Activated CD8-positive, alpha-beta T cell treated with anti-CD3 and anti-CD28 coated beads for 36 hours (primary cell): Measurements from ENCODE around the gene SLC7A6. TPM values are rescaled to one million over a fixed set of nuclear protein-coding genes. Genes with fewer than 3 reads are reported as not detected.

Experiments used
- ATAC-seq: fragments of 200-7000 bp; cut with Tn5 transposase; one replicate; pipeline ENCODE4 v1.10.0; 2021; ENCODE audit warnings: mild to moderate bottlenecking, moderate library complexity
- CTCF ChIA-PET: fragments of 350-600 bp; sonication (Branson Sonifier 250); formaldehyde crosslinking; loops from one replicate; lab custom pipeline; 2021; ENCODE audit warnings: antibody characterized with exemption; lab: Charles Lee
- POLR2A ChIA-PET: fragments of 350-600 bp; sonication (Branson Sonifier 250); formaldehyde crosslinking; loops from one replicate; lab custom pipeline; 2021; ENCODE audit warnings: antibody characterized with exemption; lab: Charles Lee
- DNase-seq: peaks from one replicate; pipeline ENCODE4 v3.0.0-alpha.2; 2020
- H3K27ac Mint-ChIP-seq: one replicate; pipeline ENCODE4 v1.8.0; 2021; ENCODE audit warnings: mild to moderate bottlenecking, mixed read lengths
- H3K27me3 Mint-ChIP-seq: one replicate; pipeline ENCODE4 v1.8.0; 2021; ENCODE audit warnings: mixed read lengths
- H3K36me3 Mint-ChIP-seq: one replicate; pipeline ENCODE4 v1.8.0; 2021; ENCODE audit warnings: low read depth, mixed read lengths
- H3K4me1 Mint-ChIP-seq: one replicate; pipeline ENCODE4 v1.8.0; 2021; ENCODE audit warnings: low read depth, mixed read lengths
- H3K4me3 Mint-ChIP-seq: one replicate; pipeline ENCODE4 v1.8.0; 2021; ENCODE audit warnings: mild to moderate bottlenecking, moderate library complexity, mixed read lengths
- H3K9me3 Mint-ChIP-seq: one replicate; pipeline ENCODE4 v1.8.0; 2021; ENCODE audit warnings: mixed read lengths
- CTCF ChIP-seq: fragments of 200-600 bp; IDR thresholded peaks from one replicate; pipeline ENCODE4 v1.8.0; 2022; ENCODE audit warnings: antibody characterized with exemption, mild to moderate bottlenecking
- intact Hi-C: fragments of 100-400 bp; cut with micrococcal nuclease; formaldehyde crosslinking; loops from one replicate; pipeline ENCODE4 v1.10.0; 2022
- total RNA-seq, 2 experiments: library from RNA; stranded (reverse); gene quantifications; one replicate each; pipeline ENCODE4 v1.2.3, GENCODE V29; 2021

Gene SLC7A6
- total RNA-seq, 2 experiments from 2014 or later, result 73.8 to 76.9 TPM

DNA sequence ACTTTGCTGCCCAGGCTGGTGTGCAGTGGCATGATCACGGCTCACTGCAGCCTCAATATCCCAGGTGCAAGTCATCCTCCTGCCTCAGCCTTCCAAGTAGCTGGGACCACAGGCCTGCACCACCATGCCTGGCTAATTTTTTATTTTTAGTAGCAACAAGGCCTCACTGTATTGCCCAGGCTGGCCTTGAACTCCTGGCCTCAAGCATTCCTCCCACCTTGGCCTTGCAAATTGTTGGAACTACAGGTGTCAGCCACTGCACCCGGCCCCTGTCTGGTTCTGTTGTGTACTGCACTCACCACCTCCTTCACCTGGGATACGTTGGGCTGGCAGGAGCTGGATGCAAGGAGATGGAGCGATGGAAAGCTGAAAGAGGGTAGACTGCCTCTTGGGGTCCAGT lies 10.6 kb upstream of the SLC7A6 start:
- Mint-ChIP-seq H3K36me3 (peaks cover 5% of the 10 kb centered on the region), H3K4me3 (no peak overlapping the region), H3K27me3 (no peaks in the 10 kb centered on the region), H3K4me1 (peaks cover 4% of the 10 kb centered on the region), H3K27ac (no peak overlapping the region), H3K9me3 (no peaks in the 10 kb centered on the region)
- ATAC-seq (no peak), DNase-seq (no peak)
- TF ChIP-seq CTCF, result no peak
- ChIA-PET CTCF (interaction anchor here (1.0 to 2.2 kb wide), 2 partner anchors 10 to 79 kb away, joined by 3 to 7 read pairs; partner anchors contain the start of gene SLC7A6), POLR2A (interaction anchor here (2.0 kb wide), 1 partner anchor 9 kb away, joined by 8 read pairs; the partner anchor contains the start of gene PLA2G15)
- intact Hi-C loops, result no loop called here

GRCh38 chr16:68255712-68256111 lies 8.6 kb upstream of the SLC7A6 start:
- Mint-ChIP-seq H3K27me3 (no peaks in the 10 kb centered on the region), H3K9me3 (no peaks in the 10 kb centered on the region), H3K4me1 (peaks cover 4% of the 10 kb centered on the region), H3K36me3 (peaks cover 5% of the 10 kb centered on the region), H3K4me3 (no peak overlapping the region), H3K27ac (no peak overlapping the region)
- no peak for ATAC-seq
- POLR2A ChIA-PET, result no interaction called here
- intact Hi-C loops, result no loop called here
- DNase-seq, result no peak
- TF ChIP-seq CTCF, result no peak
- CTCF ChIA-PET, result interaction anchor here (2.1 to 2.2 kb wide), 2 partner anchors 8 to 73 kb away, joined by 7 read pairs; partner anchors contain the start of gene SLC7A6

GRCh38 chr16:68257251-68257905 lies 6.9 kb upstream of the SLC7A6 start:
- ChIA-PET POLR2A (interaction anchor here (3.6 to 3.8 kb wide), 2 partner anchors 12 to 54 kb away, joined by 11 to 22 read pairs; partner anchors contain the start of genes PLA2G15, PRMT7 and SLC7A6OS), CTCF (interaction anchor here (0.6 to 9.0 kb wide), 4 partner anchors 13 to 372 kb away, joined by 3 to 444 read pairs (median 4); partner anchors contain the start of gene PLA2G15)
- intact Hi-C loops, result no loop called here
- Mint-ChIP-seq H3K36me3 (peaks cover 4% of the 10 kb centered on the region), H3K27me3 (no peaks in the 10 kb centered on the region), H3K4me3 (no peak overlapping the region), H3K27ac (no peak overlapping the region), H3K4me1 (peaks cover 11% of the 10 kb centered on the region), H3K9me3 (no peaks in the 10 kb centered on the region)
- DNase-seq (peak; percentile 32), ATAC-seq (no peak)
- no peak for TF ChIP-seq CTCF

DNA sequence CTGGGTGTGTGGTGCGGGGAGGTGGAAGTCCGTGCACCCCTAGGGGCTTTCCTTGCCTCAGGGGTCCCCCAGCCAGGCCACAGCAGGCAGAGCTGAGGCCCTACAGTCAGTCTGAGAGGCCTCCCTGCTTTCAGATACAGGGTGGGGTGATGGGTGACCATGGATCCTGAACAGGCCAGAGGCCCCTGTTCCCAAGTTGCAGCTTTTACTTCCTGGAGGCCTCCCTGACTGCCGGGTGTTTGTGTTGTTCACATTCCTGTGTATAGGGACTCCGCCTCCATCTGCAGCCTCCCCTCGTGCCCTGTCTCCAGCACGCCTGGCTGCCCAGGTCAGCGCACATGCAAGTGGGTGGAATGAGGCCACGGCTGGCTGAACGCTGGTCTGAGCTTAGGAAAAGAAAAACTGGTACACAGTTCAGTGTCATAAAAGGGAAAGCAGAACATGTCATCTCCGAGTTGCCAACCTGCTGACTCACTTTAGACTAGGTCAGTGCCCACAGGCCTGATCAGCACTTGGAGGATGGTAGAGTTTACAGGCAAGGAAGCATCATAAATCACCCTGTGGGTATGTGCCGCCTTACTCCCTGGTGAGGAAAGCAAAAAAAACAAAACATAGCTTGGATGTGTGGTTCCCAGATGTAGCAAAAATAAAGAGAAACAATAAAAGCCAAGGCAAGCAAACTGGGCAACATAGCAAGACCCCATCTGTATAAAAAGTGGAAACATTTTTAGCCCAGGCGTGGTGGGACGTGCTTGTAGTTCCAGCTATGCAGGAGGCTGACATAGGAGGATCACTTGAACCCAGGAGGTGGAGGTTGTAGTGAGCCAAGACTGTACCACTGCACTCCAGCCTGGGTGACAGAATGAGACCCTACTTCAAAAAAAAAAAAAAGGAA lies 6.2 kb upstream of the SLC7A6 start:
- POLR2A ChIA-PET, result interaction anchor here (0.6 to 3.8 kb wide), 4 partner anchors 13 to 148 kb away, joined by 3 to 22 read pairs (median 7); partner anchors contain the start of genes PLA2G15, PRMT7 and SLC7A6OS
- ATAC-seq (no peak), DNase-seq (no peak)
- Mint-ChIP-seq H3K36me3 (peaks cover 4% of the 10 kb centered on the region), H3K4me1 (peaks cover 13% of the 10 kb centered on the region), H3K27me3 (no peaks in the 10 kb centered on the region), H3K4me3 (no peak overlapping the region), H3K9me3 (no peaks in the 10 kb centered on the region), H3K27ac (no peak overlapping the region)
- no peak for TF ChIP-seq CTCF
- intact Hi-C loops, result no loop called here
- CTCF ChIA-PET, result interaction anchor here (0.6 to 9.0 kb wide), 4 partner anchors 13 to 372 kb away, joined by 3 to 444 read pairs (median 4); partner anchors contain the start of gene PLA2G15
